Fibroblast of skin of right quadriceps (primary cell): Measurements from ENCODE around the gene SOAT1.
"Not testable (repeated sequence)": the region's sequence is repeated elsewhere in the genome, so short reads cannot be mapped to it uniquely, and the experiment has no call there.

Experiments
- DNase-seq: peaks from one replicate; pipeline ENCODE4 v3.0.0-alpha.2; 2013

SOAT1 gene

GRCh38 chr1:179365342-179366092 lies 71.9 kb downstream of the SOAT1 start, which contains the start of gene AXDND1:
AXDND1 (plus strand) TSS chr1:179365971; CDS start chr1:179366510, 539 bp downstream.
- peak; percentile 88 for DNase-seq

GRCh38 chr1:179366093-179366800 lies 72.7 kb downstream of the SOAT1 start:
- DNase-seq = peak; percentile 17

DNA sequence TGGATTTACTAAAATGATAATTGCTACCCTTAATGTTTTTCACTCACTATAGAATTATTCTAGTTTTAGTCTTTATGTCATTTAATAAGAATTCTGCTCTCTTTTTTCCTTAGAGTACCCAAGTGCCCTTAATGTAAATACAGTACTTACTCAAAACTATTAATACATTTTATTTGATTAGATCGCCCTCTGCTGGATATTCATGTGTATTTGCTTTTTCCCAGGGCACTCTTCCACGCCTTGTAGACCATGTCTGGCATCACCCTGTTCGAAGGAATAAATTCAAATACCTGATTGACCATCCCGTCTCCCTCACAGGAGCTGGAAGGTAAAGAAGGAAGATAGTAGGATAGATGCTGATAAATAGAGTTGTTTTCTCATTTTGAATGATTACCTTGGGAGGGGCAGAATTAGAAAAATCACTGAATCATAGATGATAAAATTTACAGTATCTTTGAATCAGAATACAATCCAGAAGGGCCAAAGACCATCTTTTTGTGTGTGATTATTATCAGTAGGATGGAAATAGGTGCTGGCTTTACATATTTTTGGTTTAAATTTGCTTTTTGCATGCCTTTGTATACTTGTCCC lies 76.2 kb downstream of the SOAT1 start:
- DNase-seq = peak; percentile 69

DNA sequence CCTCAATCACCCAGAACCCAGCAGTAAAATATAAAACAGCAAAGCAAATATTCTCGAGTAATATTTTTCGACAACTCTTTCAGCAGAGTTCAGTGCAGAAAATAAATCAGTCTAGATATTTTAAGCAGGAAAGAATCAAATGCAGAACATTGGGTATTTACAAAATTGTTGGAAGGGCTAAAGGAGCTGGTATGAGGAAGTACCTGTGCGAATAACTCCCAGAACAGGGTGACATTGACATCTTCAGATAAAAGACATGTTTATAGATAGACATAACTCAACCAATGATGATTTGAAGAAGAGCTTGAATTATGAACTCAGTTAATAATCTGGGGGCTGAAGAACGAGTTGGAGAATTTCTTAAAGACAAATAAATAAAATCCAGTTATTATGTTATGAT lies 78.6 kb downstream of the SOAT1 start:
- no peak for DNase-seq

GRCh38 chr1:179376223-179376622 lies 82.6 kb downstream of the SOAT1 start:
- no peak for DNase-seq

GRCh38 chr1:179380299-179380698 lies 86.7 kb downstream of the SOAT1 start:
- no peak for DNase-seq

- DNase-seq = no peak
These were observed 90.4 kb downstream of the SOAT1 start for GRCh38 chr1:179384027-179384426.

DNA sequence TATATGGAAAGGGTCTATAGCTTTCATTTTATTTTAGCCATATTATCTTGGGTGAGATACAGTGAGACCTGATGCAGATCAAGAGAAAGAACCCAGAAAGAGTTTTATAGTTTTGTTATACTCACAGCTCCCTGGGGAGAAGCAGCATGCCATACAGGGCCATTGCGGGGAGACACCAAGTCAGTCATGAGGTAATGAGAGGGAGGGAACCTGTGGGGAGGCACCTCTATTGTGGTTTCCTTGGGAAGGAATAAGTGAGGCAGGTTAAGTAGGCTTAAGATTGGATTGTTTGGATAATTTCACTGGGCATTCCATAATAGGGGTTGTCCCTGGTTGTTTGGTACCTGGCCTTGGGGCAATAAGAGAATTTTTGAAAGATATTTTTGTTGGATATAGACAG lies 91.9 kb downstream of the SOAT1 start:
- no peak for DNase-seq

- DNase-seq = no peak
These were observed 100.1 kb downstream of the SOAT1 start for GRCh38 chr1:179393721-179394120.

- DNase-seq = not testable (repeated sequence)
These were observed 105.8 kb downstream of the SOAT1 start for GRCh38 chr1:179399399-179399798.
